Liver (tissue), 9 donors: ENCODE measurements around the gene ACSS1. TPM values are rescaled to one million over a fixed set of nuclear protein-coding genes. Genes with fewer than 3 reads are reported as not detected.

Source experiments
- DNase-seq: peaks from one replicate; pipeline ENCODE4 v3.0.0-alpha.2; 2017; ENCODE audit warnings: low spot score
- H3K27ac ChIP-seq, 2 donors: one replicate each; pipeline ENCODE4 v1.7.0; 2013; ENCODE audit warnings: inconsistent platforms in 2 of 2, low read length in 2 of 2, control low read depth in 1 of 2, low read depth in 1 of 2, mild to moderate bottlenecking in 1 of 2
- H3K27me3 ChIP-seq, 4 donors: one replicate each; pipeline versions ENCODE4 v1.6.1 to v1.7.0; 2013; ENCODE audit warnings: low read length in 3 of 4, inconsistent platforms in 1 of 4, mild to moderate bottlenecking in 1 of 4, moderate library complexity in 1 of 4; ENCODE audit not compliant: control insufficient read depth in 4 of 4, insufficient read depth in 4 of 4
- H3K36me3 ChIP-seq, 4 donors: one replicate each; pipeline versions ENCODE4 v1.6.1 to v1.7.0; 2013; ENCODE audit warnings: low read length in 3 of 4, mild to moderate bottlenecking in 3 of 4, low read depth in 1 of 4, moderate library complexity in 1 of 4; ENCODE audit not compliant: control insufficient read depth in 4 of 4, insufficient read depth in 3 of 4
- H3K4me1 ChIP-seq, 4 donors: one replicate each; pipeline versions ENCODE4 v1.6.1 to v1.7.0; 2013; ENCODE audit warnings: low read length in 3 of 4, mild to moderate bottlenecking in 3 of 4, moderate library complexity in 1 of 4; ENCODE audit not compliant: control insufficient read depth in 4 of 4, insufficient read depth in 4 of 4
- H3K4me3 ChIP-seq, 3 donors: one replicate each; pipeline versions ENCODE4 v1.6.1 to v1.7.0; 2013; ENCODE audit warnings: low read length in 3 of 3, control low read depth in 1 of 3, low read depth in 1 of 3, mild to moderate bottlenecking in 1 of 3
- H3K9ac ChIP-seq, 2 donors: one replicate each; pipeline ENCODE4 v1.7.0; 2013; ENCODE audit warnings: low read length in 2 of 2, mild to moderate bottlenecking in 2 of 2, moderate library complexity in 2 of 2, control low read depth in 1 of 2, low read depth in 1 of 2
- H3K9me3 ChIP-seq, 4 donors: one replicate each; pipeline versions ENCODE4 v1.6.1 to v1.7.0; 2013; ENCODE audit warnings: low read length in 3 of 4; ENCODE audit not compliant: control insufficient read depth in 4 of 4
- ATF3 ChIP-seq: IDR thresholded peaks from 2 replicates; pipeline ENCODE4 v1.6.1; 2016; ENCODE audit warnings: antibody characterized with exemption
- CTCF ChIP-seq: fragments of 150-350 bp; IDR thresholded peaks from 2 replicates; pipeline ENCODE4 v1.5.1; 2017; ENCODE audit warnings: improper control_type of control experiment, low read depth, low read length; ENCODE audit not compliant: missing input control
- EGR1 ChIP-seq, 2 donors: IDR thresholded peaks; 2 replicates each; pipeline ENCODE4 v1.6.1; 2016 to 2018; ENCODE audit warnings: antibody characterized with exemption in 2 of 2, low read depth in 2 of 2
- FOXA1 ChIP-seq: IDR thresholded peaks from 2 replicates; pipeline ENCODE4 v1.6.1; 2016; ENCODE audit warnings: antibody characterized with exemption
- FOXA2 ChIP-seq: IDR thresholded peaks from 2 replicates; pipeline ENCODE4 v1.6.1; 2016; ENCODE audit warnings: antibody characterized with exemption
- HNF4A ChIP-seq, 2 donors: conservative IDR thresholded peaks; 2 replicates each; pipeline ENCODE4 v1.6.1; 2016; ENCODE audit warnings: antibody characterized with exemption in 2 of 2, mild to moderate bottlenecking in 2 of 2
- HNF4G ChIP-seq: IDR thresholded peaks from 2 replicates; pipeline ENCODE4 v1.6.1; 2016; ENCODE audit warnings: antibody characterized with exemption
- MAX ChIP-seq: IDR thresholded peaks from 2 replicates; pipeline ENCODE4 v1.6.1; 2016; ENCODE audit warnings: antibody characterized with exemption
- NR2F2 ChIP-seq: IDR thresholded peaks from 2 replicates; pipeline ENCODE4 v1.6.1; 2016; ENCODE audit warnings: antibody characterized with exemption
- RAD21 ChIP-seq, 2 donors: IDR thresholded peaks; 2 replicates each; pipeline ENCODE4 v1.6.1; 2016; ENCODE audit warnings: antibody characterized with exemption in 2 of 2, mild to moderate bottlenecking in 2 of 2
- REST ChIP-seq: IDR thresholded peaks from 2 replicates; pipeline ENCODE4 v1.6.1; 2016; ENCODE audit warnings: antibody characterized with exemption, mild to moderate bottlenecking
- RXRA ChIP-seq, 2 donors: IDR thresholded peaks; 2 replicates each; pipeline ENCODE4 v1.6.1; 2017 to 2018; ENCODE audit warnings: antibody characterized with exemption in 2 of 2, mild to moderate bottlenecking in 1 of 2
- SP1 ChIP-seq: IDR thresholded peaks from 2 replicates; pipeline ENCODE4 v1.6.1; 2018; ENCODE audit warnings: antibody characterized with exemption, mild to moderate bottlenecking
- TAF1 ChIP-seq: conservative IDR thresholded peaks from 2 replicates; pipeline ENCODE4 v1.6.1; 2016; ENCODE audit warnings: antibody characterized with exemption, mild to moderate bottlenecking
- YY1 ChIP-seq: IDR thresholded peaks from 2 replicates; pipeline ENCODE4 v1.6.1; 2016; ENCODE audit warnings: antibody characterized with exemption, mild to moderate bottlenecking
- ZBTB33 ChIP-seq: IDR thresholded peaks from 2 replicates; pipeline ENCODE4 v1.6.1; 2016; ENCODE audit warnings: antibody characterized with exemption
- WGBS: extraction: QIAGEN DNeasy Blood & Tissue Kit; methylation state at CpG from one replicate; pipeline ENCODE4 v1.1.7; 2013; 5-methylcytosine and 5-hydroxymethylcytosine counted together
- polyA plus RNA-seq, 2 donors: library from polyadenylated mRNA; stranded (reverse) in 1 of 2; unstranded in 1 of 2; fragments of 200-250 nt in 1 of 2; fragments of >200 nt in 1 of 2; fragmentation: Nextera tagmentation in 1 of 2; extraction: Ambion mirVana in 1 of 2; gene quantifications; one replicate each; pipeline versions ENCODE4 v1.2.1 to v1.2.3, GENCODE V29; 2013 to 2015
- total RNA-seq, 2 donors: library from RNA; depleted of rRNA; stranded (reverse); fragments of >200 nt; gene quantifications; one replicate each; pipeline ENCODE4 v1.2.3, GENCODE V29; 2014
- donor health status: healthy.
- donor health status: healthy.
- donor health status: healthy.
- donor health status: healthy.
- donor health status: healthy.

Gene ACSS1
- total and polyA plus RNA-seq, 4 donors = 5.3 to 87.5 (median 22.1) TPM

GRCh38 chr20:25062841-25063240 lies 4.9 kb upstream of the ACSS1 start (continued):
- TF ChIP-seq NR2F2 (no peak), YY1 (no peak), RXRA (IDR thresholded peaks at IDR 0.05) (no peak), CTCF (no peak), TAF1 (no peak), HNF4G (no peak)

DNA sequence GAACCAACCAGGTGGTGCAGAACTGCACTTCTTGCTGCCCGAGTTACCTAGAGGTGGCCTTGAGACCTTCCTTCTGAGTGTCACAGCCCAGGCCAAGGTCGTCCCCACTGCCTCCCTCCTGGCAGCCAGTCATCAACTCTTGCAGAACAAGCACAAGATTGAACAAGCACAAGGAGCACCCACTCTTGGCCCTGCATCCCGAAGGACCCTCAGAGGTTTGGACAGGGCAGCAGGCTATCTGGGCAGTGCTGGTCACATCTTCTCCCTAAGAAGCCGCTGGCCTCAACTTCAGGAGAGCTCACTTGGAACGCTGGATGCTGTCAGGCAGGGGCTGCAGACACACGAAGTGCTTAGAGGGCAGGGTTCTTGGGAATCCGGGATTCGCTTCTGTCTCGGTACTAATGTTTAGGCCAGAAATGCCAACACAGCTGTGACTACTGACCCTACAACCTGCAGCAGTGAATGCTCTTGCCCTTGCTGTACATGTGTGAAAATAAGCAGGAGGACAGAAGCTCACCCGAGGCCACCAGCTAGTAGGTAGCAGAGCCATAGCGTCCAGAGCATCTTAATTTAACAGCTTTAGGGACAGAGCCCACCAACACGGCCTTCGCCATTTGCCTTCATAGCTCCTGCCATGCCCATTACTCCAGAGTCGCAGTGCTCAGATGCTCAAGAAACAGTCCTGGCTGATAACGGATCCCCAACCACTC lies 4.0 kb upstream of the ACSS1 start:
- H3K4me3 ChIP-seq = no peak overlapping the region
- H3K36me3 ChIP-seq = no peaks in the 10 kb centered on the region
- no peak for DNase-seq
- no peaks in the 10 kb centered on the region for H3K9me3 ChIP-seq
- no peak overlapping the region for H3K9ac ChIP-seq
- 93% methylated on average over 15 of the region's 15 CpGs for WGBS
- peaks cover 2 to 37% (median 22%) of the 10 kb centered on the region in 4 donors for H3K4me1 ChIP-seq
- TF ChIP-seq EGR1 (IDR thresholded peaks at IDR 0.05; ENCODE audit: low read depth in 2 of 2) (no peak), ATF3 (no peak), SP1 (no peak), HNF4A (conservative IDR thresholded peaks at IDR 0.05) (no peak), RXRA (IDR thresholded peaks at IDR 0.05) (no peak), ZBTB33 (no peak), MAX (no peak), CTCF (no peak), RAD21 (IDR thresholded peaks at IDR 0.05) (no peak), HNF4G (no peak), FOXA2 (no peak), FOXA1 (no peak), NR2F2 (no peak), REST (no peak)
- H3K27me3 ChIP-seq = no peaks in the 10 kb centered on the region
- no peak overlapping the region for H3K27ac ChIP-seq
